Measurements from ENCODE around the gene ADAM17. TPM values are rescaled to one million over a fixed set of nuclear protein-coding genes. Genes with fewer than 3 reads are reported as not detected.

Gene ADAM17
- 25.7 and 37.0 TPM in 2 replicates for total RNA-seq

DNA sequence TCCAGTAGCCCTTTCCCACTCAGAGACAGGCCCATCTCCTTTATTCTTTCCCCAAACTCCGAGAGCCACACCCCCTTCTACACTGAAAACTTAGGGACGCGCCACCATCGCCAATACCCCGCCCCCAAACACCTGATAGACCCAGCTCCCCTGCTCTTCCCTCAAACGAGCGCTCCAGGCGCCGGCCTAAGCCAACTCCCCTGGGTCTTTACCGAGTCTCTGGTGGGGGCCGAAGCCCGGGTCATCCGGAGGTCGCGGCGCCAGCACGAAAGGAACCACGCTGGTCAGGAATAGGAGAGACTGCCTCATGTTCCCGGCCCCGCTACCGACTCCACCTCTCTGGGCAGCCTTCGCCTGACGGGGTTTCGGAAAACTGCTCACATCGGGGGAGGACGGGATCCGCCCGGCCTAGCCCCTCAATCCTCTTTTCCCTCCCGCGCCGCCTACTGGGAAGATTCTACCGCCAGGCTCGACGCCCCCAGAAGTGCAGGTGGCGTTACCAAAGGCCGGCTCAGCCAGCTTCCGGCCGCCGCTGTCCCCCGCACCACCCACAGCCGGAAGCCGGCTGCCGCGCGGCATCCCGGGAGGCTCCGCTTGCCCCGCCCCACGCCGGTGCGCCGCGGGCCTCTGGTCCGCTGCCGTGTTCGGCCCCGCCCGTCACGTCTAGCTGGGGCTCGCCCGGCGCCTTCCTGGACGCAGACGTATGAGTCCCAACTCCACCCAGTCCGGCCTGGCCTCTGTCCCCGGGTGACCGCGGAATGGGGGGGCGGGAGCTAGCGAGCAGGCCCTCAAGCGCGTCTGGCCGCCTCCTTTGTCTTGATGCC, at the start of gene ADAM17:
ADAM17 (minus strand) TSS at position 534 of the 824 bp plus-strand sequence; CDS start at position 309, 225 bp downstream.

GRCh38 chr2:9474361-9475057, 81.1 kb downstream of the ADAM17 start, which contains the start of gene IAH1:
TSS of gene IAH1 (plus strand) at chr2:9474551. CDS start at chr2:9474567, 16 bp downstream.

Other genes starting within 250 kb of the ADAM17 start
- gene ITGB1BP1, start 132.3 kb downstream of the ADAM17 start, total RNA-seq = 31.9 and 43.3 TPM in 2 replicates
- gene CPSF3, start 132.2 kb downstream of the ADAM17 start, total RNA-seq = 21.6 and 43.9 TPM in 2 replicates
- 60.7 and 62.1 TPM in 2 replicates for gene IAH1, start 81.3 kb downstream of the ADAM17 start, total RNA-seq
- gene YWHAQ, start 75.2 kb upstream of the ADAM17 start, total RNA-seq = 183 and 194 TPM in 2 replicates